ENCODE data around the gene SLC22A4.

Gene SLC22A4

DNA sequence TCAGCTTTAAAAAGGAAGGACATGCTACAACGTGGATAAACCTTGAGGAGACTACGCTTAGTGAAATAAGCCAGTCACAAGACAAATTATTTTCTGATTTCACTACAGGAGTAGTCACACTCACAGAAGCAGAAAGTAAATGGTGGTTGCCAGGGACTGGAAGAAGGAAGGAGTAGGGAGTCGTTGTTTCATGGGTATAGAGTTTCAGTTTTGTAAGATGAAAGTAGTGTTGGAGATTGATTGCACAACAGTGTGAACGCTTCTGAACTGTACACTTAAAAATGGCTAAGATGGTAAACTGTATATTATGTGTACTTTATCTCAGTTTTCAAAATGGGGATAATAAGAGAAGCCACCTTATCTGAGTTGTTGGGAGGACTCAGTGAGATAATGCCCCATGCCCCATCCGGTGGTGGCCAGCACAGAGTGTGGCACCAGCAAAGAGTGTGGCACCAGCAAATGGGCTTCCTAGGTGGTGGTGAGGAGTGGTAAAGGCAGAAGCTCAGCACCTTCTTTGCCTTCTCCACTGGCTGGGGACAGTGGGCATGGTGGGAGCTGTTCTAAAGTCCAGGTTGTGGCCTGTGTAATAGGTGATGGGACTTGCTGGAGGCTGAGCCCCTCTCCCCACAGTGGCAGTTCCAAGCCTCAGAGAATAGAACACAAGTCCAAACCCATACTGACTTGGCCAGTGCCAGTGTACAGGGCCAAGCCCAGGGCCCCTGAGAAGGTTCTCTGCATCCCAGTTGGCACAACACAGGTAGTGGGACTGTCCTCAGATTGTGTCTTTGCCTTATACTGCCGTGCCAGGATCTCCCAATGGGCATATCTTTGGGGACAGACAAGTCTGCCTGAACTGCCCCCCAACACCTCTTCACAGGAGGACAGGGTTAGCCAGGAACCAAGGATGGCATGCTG is 4.4 kb downstream of the SLC22A4 start:
- TF ChIP-seq, protein P1, sequence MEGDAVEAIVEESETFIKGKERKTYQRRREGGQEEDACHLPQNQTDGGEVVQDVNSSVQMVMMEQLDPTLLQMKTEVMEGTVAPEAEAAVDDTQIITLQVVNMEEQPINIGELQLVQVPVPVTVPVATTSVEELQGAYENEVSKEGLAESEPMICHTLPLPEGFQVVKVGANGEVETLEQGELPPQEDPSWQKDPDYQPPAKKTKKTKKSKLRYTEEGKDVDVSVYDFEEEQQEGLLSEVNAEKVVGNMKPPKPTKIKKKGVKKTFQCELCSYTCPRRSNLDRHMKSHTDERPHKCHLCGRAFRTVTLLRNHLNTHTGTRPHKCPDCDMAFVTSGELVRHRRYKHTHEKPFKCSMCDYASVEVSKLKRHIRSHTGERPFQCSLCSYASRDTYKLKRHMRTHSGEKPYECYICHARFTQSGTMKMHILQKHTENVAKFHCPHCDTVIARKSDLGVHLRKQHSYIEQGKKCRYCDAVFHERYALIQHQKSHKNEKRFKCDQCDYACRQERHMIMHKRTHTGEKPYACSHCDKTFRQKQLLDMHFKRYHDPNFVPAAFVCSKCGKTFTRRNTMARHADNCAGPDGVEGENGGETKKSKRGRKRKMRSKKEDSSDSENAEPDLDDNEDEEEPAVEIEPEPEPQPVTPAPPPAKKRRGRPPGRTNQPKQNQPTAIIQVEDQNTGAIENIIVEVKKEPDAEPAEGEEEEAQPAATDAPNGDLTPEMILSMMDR (IDR thresholded peaks at IDR 0.05; ENCODE audit: insufficient read depth, missing control alignments) = no peak
- no peak for FAIRE-seq
- no peak for DNase-seq (ENCODE audit: insufficient read length, low spot score)

DNA sequence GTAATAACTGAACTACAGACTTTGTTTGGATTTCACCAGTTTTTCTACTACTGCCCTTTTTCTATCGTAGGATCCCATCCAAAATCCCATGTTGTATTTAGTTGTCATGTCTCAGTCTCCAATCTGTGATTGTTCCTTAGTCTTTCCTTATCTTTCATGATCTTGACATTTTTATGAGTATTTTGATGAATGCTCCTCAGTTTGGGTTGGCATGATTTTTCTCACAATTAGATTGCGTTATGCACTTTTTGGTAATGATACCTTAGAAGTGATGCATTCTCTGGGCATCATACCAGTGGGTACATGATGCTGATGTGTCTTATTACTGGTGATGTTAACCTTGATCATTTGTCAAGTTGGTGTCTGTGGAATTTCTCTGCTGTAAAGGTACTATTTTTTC is 5.7 kb downstream of the SLC22A4 start:
- TF ChIP-seq, protein P1 (IDR thresholded peaks at IDR 0.05; ENCODE audit: insufficient read depth, missing control alignments) = no peak
- FAIRE-seq (no peak), DNase-seq (ENCODE audit: insufficient read length, low spot score) (no peak)

GRCh38 chr5:132300577-132301343 is 6.6 kb downstream of the SLC22A4 start:
- no peak for FAIRE-seq
- TF ChIP-seq, protein P1 (IDR thresholded peaks at IDR 0.05; ENCODE audit: insufficient read depth, missing control alignments) = no peak
- no peak for DNase-seq (ENCODE audit: insufficient read length, low spot score)

- TF ChIP-seq, protein P1 (IDR thresholded peaks at IDR 0.05; ENCODE audit: insufficient read depth, missing control alignments) = no peak
- DNase-seq (ENCODE audit: insufficient read length, low spot score) = no peak
- no peak for FAIRE-seq
Measured at GRCh38 chr5:132301344-132302271, 7.4 kb downstream of the SLC22A4 start.

DNA sequence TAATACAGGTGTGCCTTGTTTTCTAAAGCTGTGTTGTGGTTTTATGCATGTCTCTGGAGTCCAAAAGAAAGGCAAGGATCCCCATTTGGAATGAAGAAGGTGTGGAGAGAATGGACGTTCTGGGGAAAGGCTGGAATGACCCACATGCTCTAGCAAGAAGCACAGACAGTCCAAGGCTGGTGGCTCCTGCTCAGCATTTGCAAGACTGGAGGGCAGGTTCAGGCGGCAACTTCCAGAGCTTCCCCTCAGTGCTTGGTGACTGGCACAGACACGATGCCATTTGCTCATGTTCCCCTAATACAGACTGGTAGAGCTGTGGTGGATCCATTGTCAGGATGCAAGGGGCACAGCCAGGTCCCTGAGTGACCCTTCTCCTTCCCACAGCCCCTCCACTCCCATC is 8.2 kb downstream of the SLC22A4 start:
- DNase-seq (ENCODE audit: insufficient read length, low spot score) (no peak), FAIRE-seq (no peak)
- TF ChIP-seq, protein P1 (IDR thresholded peaks at IDR 0.05; ENCODE audit: insufficient read depth, missing control alignments) = no peak

DNA sequence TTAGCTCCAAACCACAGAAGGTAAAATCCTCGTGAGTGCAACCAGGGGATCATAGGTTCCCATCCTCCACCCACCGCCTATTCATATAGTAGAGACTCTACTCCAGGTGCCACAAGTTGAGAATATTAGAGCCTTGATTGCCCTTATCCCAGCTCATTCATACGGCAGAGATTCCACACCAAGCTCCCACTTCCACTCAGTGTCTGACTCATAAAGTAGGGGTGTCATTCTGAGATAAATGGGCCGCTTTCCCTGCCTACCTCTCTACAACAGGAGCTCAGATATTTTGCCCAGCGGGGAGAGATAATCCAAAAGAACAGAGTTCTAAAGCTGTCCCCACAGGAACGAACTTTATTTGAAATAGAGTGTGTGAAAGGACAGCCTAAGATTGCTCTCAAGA is 9.4 kb downstream of the SLC22A4 start:
- no peak for DNase-seq (ENCODE audit: insufficient read length, low spot score)
- TF ChIP-seq, protein P1 (IDR thresholded peaks at IDR 0.05; ENCODE audit: insufficient read depth, missing control alignments) = no peak
- FAIRE-seq = no peak

Measured in D721Med (cell line).